GM18526 (cell line): Measurements from ENCODE around the gene NR2F2.

ENCODE experiments used
- POLR2A ChIP-seq: IDR thresholded peaks from 3 replicates; pipeline ENCODE4 v1.6.1; 2011; ENCODE audit not compliant: insufficient read length; ENCODE audit errors: extremely low read depth

NR2F2 gene

GRCh38 chr15:96330450-96331143 lies at the start of gene NR2F2:
NR2F2 (plus strand) TSS chr15:96330700; CDS start chr15:96332106, 1,406 bp downstream.
- TF ChIP-seq POLR2A: no peak

- no peak for TF ChIP-seq POLR2A
Observed at GRCh38 chr15:96285305-96285704, 45.2 kb upstream of the NR2F2 start.

DNA sequence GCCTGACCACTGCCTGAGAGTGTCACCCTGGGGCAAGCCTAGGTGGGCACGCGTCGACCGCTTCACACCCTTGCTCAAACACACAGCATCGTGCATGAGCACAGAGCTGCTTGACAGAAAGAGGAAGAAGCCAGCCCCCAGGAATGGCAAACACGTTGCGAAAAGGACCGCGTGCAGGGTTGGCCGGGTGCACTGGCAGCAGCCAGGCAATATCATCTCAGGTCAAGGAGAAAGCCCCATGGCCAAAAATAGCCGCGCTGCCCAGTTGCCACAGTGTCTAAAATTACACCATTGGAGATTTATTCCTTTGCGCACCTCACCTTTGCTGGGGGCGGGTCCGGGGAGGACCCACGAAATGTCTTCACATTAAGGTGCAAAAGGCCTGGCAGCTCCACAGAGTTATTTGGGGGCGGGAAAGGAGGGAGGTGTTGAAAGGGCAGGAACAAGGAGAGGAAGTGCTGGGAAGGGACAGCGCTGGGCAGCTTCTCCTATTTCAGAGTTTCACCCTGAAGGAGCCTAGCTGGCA lies 44.7 kb upstream of the NR2F2 start:
- TF ChIP-seq POLR2A: no peak

- no peak for TF ChIP-seq POLR2A
Observed at GRCh38 chr15:96290679-96291078, 39.8 kb upstream of the NR2F2 start.

DNA sequence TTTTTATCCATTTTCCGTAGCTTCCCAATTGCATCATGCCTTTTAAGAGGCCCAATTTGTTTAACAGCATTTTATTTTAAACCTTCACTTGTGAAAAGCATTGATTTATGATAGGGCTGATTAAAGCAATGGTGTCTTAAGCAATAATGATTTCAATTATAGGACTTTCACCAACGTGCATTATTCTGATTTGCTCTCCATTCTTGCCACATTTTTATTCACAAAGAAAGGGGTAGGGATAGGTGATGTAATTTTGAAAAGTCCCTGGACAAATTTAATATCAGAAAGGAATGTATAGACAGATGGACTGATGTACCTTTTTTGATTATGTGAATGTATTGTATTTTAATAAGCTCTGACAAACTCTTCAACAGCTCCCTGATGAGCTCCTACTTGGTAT lies 37.9 kb upstream of the NR2F2 start:
- no peak for TF ChIP-seq POLR2A

DNA sequence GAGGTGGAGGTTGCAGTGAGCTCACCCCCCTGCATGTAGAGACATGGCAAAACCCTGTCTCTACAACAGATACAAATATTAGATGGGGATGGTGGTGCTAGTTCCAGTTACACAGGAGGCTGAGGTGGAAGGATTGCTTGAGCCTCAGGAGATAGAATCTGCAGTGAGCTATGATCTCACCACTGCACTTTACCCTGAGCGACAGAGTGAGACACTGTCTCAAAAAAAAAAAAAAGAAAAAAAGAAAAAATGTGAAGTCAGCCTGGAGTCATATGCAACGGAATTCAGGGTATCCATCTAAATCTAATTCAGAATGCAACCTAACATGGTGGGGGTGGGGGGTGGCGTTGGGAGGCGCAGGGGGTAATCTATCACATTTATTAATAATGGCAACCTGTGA lies 37.1 kb upstream of the NR2F2 start:
- TF ChIP-seq POLR2A: no peak

DNA sequence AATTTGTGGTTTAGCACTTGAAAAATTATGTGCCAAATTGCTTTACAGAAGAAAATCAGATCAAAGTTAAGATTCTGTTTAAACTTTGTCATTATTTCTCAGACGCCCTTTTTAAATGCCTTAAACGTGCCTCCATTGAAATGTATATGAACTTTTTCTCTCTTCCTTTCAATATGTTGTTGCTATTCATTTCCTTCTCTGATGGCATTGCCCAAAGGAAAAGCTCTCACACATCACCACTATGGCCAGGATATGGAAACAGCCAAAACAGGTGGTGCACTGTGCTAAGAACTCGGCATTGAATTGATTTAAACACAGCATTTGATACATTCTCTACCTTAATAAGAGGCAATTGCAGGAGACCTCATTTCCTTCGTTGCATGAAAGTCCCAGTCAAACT lies 35.7 kb upstream of the NR2F2 start:
- TF ChIP-seq POLR2A: no peak

- TF ChIP-seq POLR2A: no peak
Observed at GRCh38 chr15:96296264-96296663, 34.2 kb upstream of the NR2F2 start.

DNA sequence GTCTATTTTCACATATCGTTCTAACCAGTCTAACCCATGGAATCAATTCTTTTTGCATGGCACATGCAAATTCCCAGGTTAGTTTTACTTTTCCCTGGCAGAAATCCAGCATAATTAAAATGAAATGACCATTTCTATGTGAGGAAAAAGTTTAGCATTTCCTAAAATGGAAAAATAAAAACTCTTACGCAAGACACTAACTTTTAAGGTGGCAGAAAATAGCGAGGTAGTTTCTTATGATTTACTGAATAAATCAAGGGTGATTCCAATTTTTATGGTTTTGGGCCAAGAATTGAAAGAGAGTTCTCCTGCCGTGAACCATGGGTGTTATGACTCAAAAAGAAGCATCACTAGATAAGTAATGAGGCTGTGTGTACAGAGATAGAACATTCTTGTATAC lies 32.7 kb upstream of the NR2F2 start:
- no peak for TF ChIP-seq POLR2A

DNA sequence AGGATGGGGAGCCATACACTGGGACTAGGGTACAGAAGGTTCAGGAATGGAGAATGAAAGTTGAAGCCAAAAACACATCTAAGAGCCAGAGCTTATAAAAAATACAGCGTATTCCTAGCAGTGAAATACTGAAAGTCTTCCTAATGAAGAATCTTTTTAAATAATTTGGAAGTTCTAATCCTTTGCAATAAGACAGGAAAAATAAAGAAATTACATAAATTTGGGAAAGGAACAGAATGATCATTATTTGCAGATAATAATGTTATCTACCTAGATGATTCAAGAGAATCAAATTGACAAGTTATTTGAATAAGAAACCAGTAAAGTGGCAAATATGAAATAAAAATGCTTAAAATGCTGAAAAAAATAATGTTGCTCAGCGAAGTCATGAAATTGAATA lies 32.3 kb upstream of the NR2F2 start:
- no peak for TF ChIP-seq POLR2A

- TF ChIP-seq POLR2A: no peak
Observed at GRCh38 chr15:96300836-96301235, 29.7 kb upstream of the NR2F2 start.

DNA sequence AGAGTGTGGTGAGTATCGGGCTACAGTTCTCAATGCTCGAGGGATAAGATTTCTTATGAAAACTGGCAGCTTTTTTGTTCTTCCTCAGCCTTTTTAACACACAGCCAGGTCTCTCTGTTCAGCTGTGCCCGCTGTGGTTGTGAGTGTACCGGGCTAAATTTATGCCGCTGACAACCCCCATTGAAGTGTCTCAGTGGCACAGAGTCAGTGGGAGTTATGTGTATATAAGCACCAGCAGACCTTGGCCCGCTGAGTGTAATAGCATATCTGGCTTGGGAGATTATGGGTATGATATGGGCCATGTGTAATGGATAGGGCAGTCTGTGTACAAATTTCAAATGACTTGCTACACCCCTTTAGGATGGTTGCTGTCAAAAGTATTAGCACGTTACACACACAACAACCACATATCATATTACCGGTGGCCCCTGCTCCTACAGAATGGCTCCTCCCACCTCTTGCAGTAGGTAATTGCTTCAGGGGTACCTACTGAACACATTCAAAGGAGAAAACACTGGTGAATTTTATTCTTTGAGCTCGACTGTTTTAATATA lies 26.9 kb upstream of the NR2F2 start:
- no peak for TF ChIP-seq POLR2A

DNA sequence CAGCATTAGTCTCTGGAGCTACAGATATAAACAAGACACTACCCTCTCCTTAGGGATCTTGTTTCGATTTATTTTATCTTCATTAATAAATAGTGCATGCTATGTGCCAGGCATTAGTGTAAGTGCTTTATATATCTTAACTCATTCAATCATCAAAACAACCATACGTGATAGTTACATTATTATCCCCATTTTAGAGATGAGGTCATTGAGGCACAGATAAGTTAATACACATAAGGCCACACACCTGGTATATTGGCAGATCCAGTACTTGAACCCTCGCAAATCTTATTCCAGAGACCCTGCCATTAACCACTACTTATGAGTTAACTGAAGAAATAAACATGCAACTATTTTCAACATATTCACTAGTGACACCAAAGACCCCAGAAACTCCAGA lies 25.7 kb upstream of the NR2F2 start:
- no peak for TF ChIP-seq POLR2A

DNA sequence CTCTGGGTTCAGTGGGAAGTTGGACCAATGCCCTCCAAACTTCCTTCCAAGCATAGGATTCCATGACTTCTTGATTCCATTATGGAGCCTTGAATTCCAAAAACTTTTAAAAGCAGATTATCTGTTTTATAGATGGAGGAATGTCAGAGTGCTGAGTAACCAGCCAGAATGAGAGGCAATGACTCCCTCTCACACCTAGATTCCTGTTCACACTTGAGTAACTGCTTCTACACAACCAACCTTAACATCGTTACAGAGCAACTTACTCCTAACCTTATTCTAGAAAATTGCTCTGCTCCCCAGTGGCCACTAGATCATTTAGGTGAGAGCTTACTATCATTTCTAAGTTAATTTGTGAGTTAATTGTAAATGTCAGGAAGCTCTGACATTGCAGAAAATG lies 24.2 kb upstream of the NR2F2 start:
- TF ChIP-seq POLR2A: no peak

GRCh38 chr15:96307856-96308394 lies 22.6 kb upstream of the NR2F2 start:
- TF ChIP-seq POLR2A: no peak

- no peak for TF ChIP-seq POLR2A
Observed at GRCh38 chr15:96309143-96309660, 21.3 kb upstream of the NR2F2 start.

DNA sequence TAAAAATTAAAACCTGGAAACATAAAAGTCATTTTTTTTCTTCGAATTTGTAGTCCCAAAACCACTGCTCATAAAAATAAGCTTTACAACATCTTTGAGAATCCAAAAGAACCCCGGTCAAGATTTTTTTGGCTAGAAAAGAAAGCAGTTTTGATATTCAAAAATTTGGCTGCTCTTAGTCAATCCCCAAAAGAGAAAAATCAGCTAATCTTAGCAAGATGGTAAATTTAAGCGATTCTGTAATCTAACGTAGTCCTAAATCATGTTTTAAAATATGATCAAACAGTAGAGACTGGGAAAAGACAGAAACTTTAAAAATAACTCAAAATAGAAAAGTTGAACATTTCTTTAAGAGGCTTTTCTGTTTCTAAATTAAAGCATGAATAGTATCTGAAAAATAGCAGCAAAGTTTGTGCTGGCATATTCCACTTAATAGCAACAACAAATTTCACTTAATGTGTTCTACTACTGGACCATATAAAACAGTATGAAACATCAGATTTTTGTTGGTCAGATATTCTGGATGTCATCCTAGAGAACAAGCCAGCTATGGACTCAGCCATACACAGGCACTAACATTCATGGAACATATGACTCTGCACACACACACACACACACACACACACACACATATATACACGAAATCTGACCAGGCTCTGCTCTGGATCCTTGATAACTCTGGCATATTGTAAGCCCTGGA lies 19.1 kb upstream of the NR2F2 start:
- no peak for TF ChIP-seq POLR2A

DNA sequence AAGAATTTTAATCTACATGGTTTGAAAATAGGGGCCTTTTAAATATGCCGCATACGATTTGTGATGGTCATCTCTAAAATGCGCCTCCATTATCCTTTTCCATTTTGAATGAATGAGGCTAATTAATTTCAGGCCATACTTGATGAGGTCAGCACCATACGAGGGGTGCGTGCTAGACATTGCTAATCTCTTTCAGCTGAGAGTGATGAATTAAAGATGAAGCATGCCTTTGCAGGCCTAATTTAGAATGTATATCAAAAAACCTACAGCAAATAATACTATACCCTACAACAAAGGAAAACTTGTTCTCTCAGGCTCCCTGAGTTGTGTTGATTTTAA lies 18.6 kb upstream of the NR2F2 start:
- TF ChIP-seq POLR2A: no peak
